Measurements from ENCODE around the gene LDLRAD4. TPM values are rescaled to one million over a fixed set of nuclear protein-coding genes. Genes with fewer than 3 reads are reported as not detected.

LDLRAD4 gene
- polyA plus RNA-seq, 1 of the 3 experiments (the other 2 are of a cell fraction): 0.16 TPM

- H3K9me3 ChIP-seq: no peaks in the 10 kb centered on the region
- H3K4me1 ChIP-seq (ENCODE audit: control insufficient read depth in 1 of 2, insufficient read depth in 2 of 2, low read depth in 1 of 2, low read length in 1 of 2): peaks cover 0 to 58% of the 10 kb centered on the region in 2 experiments; a peak in 2 of 4 replicates
- no peak overlapping the region; a peak in 1 of 4 replicates for H3K27ac ChIP-seq (ENCODE audit: low read depth in 2 of 2, low read length in 1 of 2)
- H3K27me3 ChIP-seq (ENCODE audit: insufficient read depth): no peaks in the 10 kb centered on the region
- no peak overlapping the region for H3K4me3 ChIP-seq (ENCODE audit: low read depth in 2 of 2, low read length in 1 of 2)
- CTCF ChIA-PET: interaction anchor here (1.0 to 1.8 kb wide), 3 partner anchors 16 to 49 kb away, joined by 3 to 8 read pairs (median 6); no protein-coding TSS in a partner anchor
- no peaks in the 10 kb centered on the region for H3K9me2 ChIP-seq
- no peak for TF ChIP-seq ELF1 (IDR thresholded peaks at IDR 0.05)
- no peak for TF ChIP-seq NRF1 (IDR thresholded peaks at IDR 0.05; ENCODE audit: low read depth, low read length)
- no peak for TF ChIP-seq TEAD4 (IDR thresholded peaks at IDR 0.05; ENCODE audit: borderline replicate concordance, insufficient read depth)
- no peak for TF ChIP-seq MEF2A (IDR thresholded peaks at IDR 0.05; ENCODE audit: borderline replicate concordance, low read depth)
- TF ChIP-seq, protein P1, sequence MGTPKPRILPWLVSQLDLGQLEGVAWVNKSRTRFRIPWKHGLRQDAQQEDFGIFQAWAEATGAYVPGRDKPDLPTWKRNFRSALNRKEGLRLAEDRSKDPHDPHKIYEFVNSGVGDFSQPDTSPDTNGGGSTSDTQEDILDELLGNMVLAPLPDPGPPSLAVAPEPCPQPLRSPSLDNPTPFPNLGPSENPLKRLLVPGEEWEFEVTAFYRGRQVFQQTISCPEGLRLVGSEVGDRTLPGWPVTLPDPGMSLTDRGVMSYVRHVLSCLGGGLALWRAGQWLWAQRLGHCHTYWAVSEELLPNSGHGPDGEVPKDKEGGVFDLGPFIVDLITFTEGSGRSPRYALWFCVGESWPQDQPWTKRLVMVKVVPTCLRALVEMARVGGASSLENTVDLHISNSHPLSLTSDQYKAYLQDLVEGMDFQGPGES (IDR thresholded peaks at IDR 0.05; ENCODE audit: low read depth, low read length): no peak
- no peak for TF ChIP-seq MAX (IDR thresholded peaks at IDR 0.05; ENCODE audit: low read depth)
- no peak for TF ChIP-seq CHD2 (IDR thresholded peaks at IDR 0.05; ENCODE audit: low read length, partially characterized antibody)
- no peak for TF ChIP-seq FOXM1 (IDR thresholded peaks at IDR 0.05; ENCODE audit: low read depth)
- no peak for TF ChIP-seq FOXJ3 (CRISPR knock-in tag; IDR thresholded peaks at IDR 0.05)
- no peak for TF ChIP-seq NFIC (IDR thresholded peaks at IDR 0.05; ENCODE audit: borderline replicate concordance)
- TF ChIP-seq SIN3A (IDR thresholded peaks at IDR 0.05; ENCODE audit: borderline replicate concordance, low read depth, low read length): no peak
- whole genome bisulfite sequencing (ENCODE audit: low lambda C conversion rate): 62% methylated on average over 4 of the region's 4 CpGs
- no peaks in the 10 kb centered on the region for H4K20me1 ChIP-seq (ENCODE audit: insufficient read depth)
- no peaks in the 10 kb centered on the region for H3K79me2 ChIP-seq (ENCODE audit: insufficient read depth)
- no peak overlapping the region for H3K9ac ChIP-seq
- no peaks in the 10 kb centered on the region for H3F3A ChIP-seq (replicated peaks; ENCODE audit: insufficient read depth)
- no peaks in the 10 kb centered on the region for H3K36me3 ChIP-seq (replicated peaks in 1 of 2; ENCODE audit: control insufficient read depth in 1 of 2, insufficient read depth in 2 of 2, low read length in 1 of 2)
- POLR2A ChIA-PET: interaction anchor here (1.3 kb wide), 1 partner anchor 21 kb away, joined by 3 read pairs; no protein-coding TSS in a partner anchor
- H3K4me2 ChIP-seq: no peak overlapping the region
- DNase-seq: no peak
- H2AFZ ChIP-seq (ENCODE audit: low read depth): no peak overlapping the region
These were observed 362.4 kb downstream of the LDLRAD4 start for GRCh38 chr18:13580991-13581390.

- DNase-seq: no peak
- Histone ChIP-seq H3K79me2 (ENCODE audit: insufficient read depth) (no peaks in the 10 kb centered on the region), H3K9ac (no peak overlapping the region), H3K27me3 (ENCODE audit: insufficient read depth) (no peaks in the 10 kb centered on the region), H3K4me2 (no peak overlapping the region), H4K20me1 (ENCODE audit: insufficient read depth) (no peaks in the 10 kb centered on the region), H3K9me3 (no peaks in the 10 kb centered on the region), H3F3A (replicated peaks; ENCODE audit: insufficient read depth) (no peaks in the 10 kb centered on the region), H3K27ac (ENCODE audit: low read depth in 2 of 2, low read length in 1 of 2) (no peak overlapping the region; a peak in 1 of 4 replicates), H3K4me1 (ENCODE audit: control insufficient read depth in 1 of 2, insufficient read depth in 2 of 2, low read depth in 1 of 2, low read length in 1 of 2) (peaks cover 0 to 56% of the 10 kb centered on the region in 2 experiments; a peak in 2 of 4 replicates), H2AFZ (ENCODE audit: low read depth) (no peak overlapping the region), H3K4me3 (ENCODE audit: low read depth in 2 of 2, low read length in 1 of 2) (no peak overlapping the region), H3K36me3 (replicated peaks in 1 of 2; ENCODE audit: control insufficient read depth in 1 of 2, insufficient read depth in 2 of 2, low read length in 1 of 2) (no peaks in the 10 kb centered on the region), H3K9me2 (no peaks in the 10 kb centered on the region)
- ChIA-PET POLR2A (interaction anchor here (1.3 kb wide), 1 partner anchor 21 kb away, joined by 3 read pairs; no protein-coding TSS in a partner anchor), CTCF (interaction anchor here (0.7 to 1.8 kb wide), 6 partner anchors 15 to 365 kb away, joined by 3 to 13 read pairs (median 5); no protein-coding TSS in a partner anchor)
- 79% methylated on average over 5 of the region's 5 CpGs for WGBS (ENCODE audit: low lambda C conversion rate)
- no peak for TF ChIP-seq RFX5 (IDR thresholded peaks at IDR 0.05; ENCODE audit: low read length)
- TF ChIP-seq CHD2 (IDR thresholded peaks at IDR 0.05; ENCODE audit: low read length, partially characterized antibody): no peak
- no peak for TF ChIP-seq FOXM1 (IDR thresholded peaks at IDR 0.05; ENCODE audit: low read depth)
- no peak for TF ChIP-seq USF2 (IDR thresholded peaks at IDR 0.05; ENCODE audit: borderline replicate concordance, low read depth, low read length)
- TF ChIP-seq EZH2phosphoT487 (IDR thresholded peaks at IDR 0.05; ENCODE audit: borderline replicate concordance, low read depth): no peak
- no peak for TF ChIP-seq TEAD4 (IDR thresholded peaks at IDR 0.05; ENCODE audit: borderline replicate concordance, insufficient read depth)
- TF ChIP-seq FOSL2 (IDR thresholded peaks at IDR 0.05; ENCODE audit: borderline replicate concordance, low read depth): no peak
- no peak for TF ChIP-seq GATA2 (CRISPR knock-in tag; IDR thresholded peaks at IDR 0.05)
- no peak for TF ChIP-seq RAD21 (IDR thresholded peaks at IDR 0.05; ENCODE audit: low read length)
These were observed 363.1 kb downstream of the LDLRAD4 start for GRCh38 chr18:13581496-13582177.

Measured in SK-N-SH (cell line).